ENCODE measurements around the gene MET.

DNA sequence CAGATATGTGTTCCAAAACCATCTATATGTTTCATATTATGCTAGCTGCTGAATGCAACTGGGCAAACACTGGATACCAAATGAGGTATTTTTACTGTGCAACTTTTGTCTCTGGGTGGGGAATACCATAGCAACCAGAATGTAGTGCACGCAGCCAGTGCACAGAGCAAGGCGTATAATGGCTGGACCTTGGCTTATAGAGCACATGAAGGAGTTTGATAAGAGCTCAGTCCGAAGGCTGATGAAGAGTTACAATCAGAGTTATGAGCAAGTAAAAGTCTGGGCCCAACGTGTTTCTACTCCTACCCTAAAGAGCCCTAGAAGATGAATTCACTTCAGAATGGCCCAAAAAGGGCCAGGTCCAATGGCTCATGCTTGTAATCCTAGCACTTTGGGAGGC, 82.2 kb downstream of the MET start:
- TF ChIP-seq CEBPB (IDR thresholded peaks at IDR 0.05) (no peak), EP300 (IDR thresholded peaks at IDR 0.05; ENCODE audit: borderline replicate concordance) (no peak), RAD21 (IDR thresholded peaks at IDR 0.05; ENCODE audit: low read depth) (no peak), CREB1 (IDR thresholded peaks at IDR 0.05; ENCODE audit: low read depth) (no peak), EGR1 (IDR thresholded peaks at IDR 0.05) (no peak)
- TF ChIP-seq, protein P1, sequence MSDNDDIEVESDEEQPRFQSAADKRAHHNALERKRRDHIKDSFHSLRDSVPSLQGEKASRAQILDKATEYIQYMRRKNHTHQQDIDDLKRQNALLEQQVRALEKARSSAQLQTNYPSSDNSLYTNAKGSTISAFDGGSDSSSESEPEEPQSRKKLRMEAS (IDR thresholded peaks at IDR 0.05) = no peak
- TF ChIP-seq, protein P2, sequence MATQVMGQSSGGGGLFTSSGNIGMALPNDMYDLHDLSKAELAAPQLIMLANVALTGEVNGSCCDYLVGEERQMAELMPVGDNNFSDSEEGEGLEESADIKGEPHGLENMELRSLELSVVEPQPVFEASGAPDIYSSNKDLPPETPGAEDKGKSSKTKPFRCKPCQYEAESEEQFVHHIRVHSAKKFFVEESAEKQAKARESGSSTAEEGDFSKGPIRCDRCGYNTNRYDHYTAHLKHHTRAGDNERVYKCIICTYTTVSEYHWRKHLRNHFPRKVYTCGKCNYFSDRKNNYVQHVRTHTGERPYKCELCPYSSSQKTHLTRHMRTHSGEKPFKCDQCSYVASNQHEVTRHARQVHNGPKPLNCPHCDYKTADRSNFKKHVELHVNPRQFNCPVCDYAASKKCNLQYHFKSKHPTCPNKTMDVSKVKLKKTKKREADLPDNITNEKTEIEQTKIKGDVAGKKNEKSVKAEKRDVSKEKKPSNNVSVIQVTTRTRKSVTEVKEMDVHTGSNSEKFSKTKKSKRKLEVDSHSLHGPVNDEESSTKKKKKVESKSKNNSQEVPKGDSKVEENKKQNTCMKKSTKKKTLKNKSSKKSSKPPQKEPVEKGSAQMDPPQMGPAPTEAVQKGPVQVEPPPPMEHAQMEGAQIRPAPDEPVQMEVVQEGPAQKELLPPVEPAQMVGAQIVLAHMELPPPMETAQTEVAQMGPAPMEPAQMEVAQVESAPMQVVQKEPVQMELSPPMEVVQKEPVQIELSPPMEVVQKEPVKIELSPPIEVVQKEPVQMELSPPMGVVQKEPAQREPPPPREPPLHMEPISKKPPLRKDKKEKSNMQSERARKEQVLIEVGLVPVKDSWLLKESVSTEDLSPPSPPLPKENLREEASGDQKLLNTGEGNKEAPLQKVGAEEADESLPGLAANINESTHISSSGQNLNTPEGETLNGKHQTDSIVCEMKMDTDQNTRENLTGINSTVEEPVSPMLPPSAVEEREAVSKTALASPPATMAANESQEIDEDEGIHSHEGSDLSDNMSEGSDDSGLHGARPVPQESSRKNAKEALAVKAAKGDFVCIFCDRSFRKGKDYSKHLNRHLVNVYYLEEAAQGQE (IDR thresholded peaks at IDR 0.05; ENCODE audit: low read depth) = no peak
